ENCODE measurements around the gene KCNH1. TPM values are rescaled to one million over a fixed set of nuclear protein-coding genes. Genes with fewer than 3 reads are reported as not detected.

The KCNH1 gene
- polyA plus RNA-seq (ENCODE audit: insufficient read length in 10 of 10), result under 1 TPM; 0.25 to 0.82 (median 0.37) TPM
- long read RNA-seq, donor 1, result 0 reads
- long read RNA-seq, donor 2, result 0 reads
- long read RNA-seq, donor 3, result 0 reads
- long read RNA-seq, donor 4, result 0 reads
- long read RNA-seq, donor 5, result 0 reads
- long read RNA-seq, donor 6, result 0 reads
- long read RNA-seq, donor 7, result 0 reads
- long read RNA-seq, donor 8, result 0 reads
- long read RNA-seq, donor 9, result 0 reads

GRCh38 chr1:211133836-211134669 is at the start of gene KCNH1:
Gene KCNH1, minus strand, starts transcription at chr1:211134148. Its CDS starts 203 bp downstream, at chr1:211133945.
- peak; percentile 83 to 93 (median 85) for DNase-seq

- DNase-seq, result no peak
Measured at GRCh38 chr1:211182746-211183145, 48.8 kb upstream of the KCNH1 start.

- DNase-seq, result no peak
Measured at GRCh38 chr1:211174375-211174774, 40.4 kb upstream of the KCNH1 start.

- DNase-seq, result no peak
Measured at GRCh38 chr1:211172657-211173056, 38.7 kb upstream of the KCNH1 start.

- DNase-seq, result no peak
Measured at GRCh38 chr1:211169353-211169752, 35.4 kb upstream of the KCNH1 start.

GRCh38 chr1:211158866-211159265 is 24.9 kb upstream of the KCNH1 start:
- DNase-seq, result no peak

GRCh38 chr1:211155040-211155439 is 21.1 kb upstream of the KCNH1 start:
- DNase-seq, result peak; percentile 1 to 34 (median 2)

GRCh38 chr1:211153932-211154331 is 20.0 kb upstream of the KCNH1 start:
- DNase-seq, result peak in 1 of 3 donors; percentile 25

- no peak for DNase-seq
Measured at GRCh38 chr1:211148366-211148765, 14.4 kb upstream of the KCNH1 start.

GRCh38 chr1:211145944-211146343 is 12.0 kb upstream of the KCNH1 start:
- DNase-seq, result no peak

GRCh38 chr1:211135342-211135950 is 1.5 kb upstream of the KCNH1 start:
- peak; percentile 45 to 71 (median 45) for DNase-seq

GRCh38 chr1:211133393-211133835 is 534 bp downstream of the KCNH1 start:
- no peak for DNase-seq

- DNase-seq, result peak in 1 of 3 donors; percentile 5
Measured at GRCh38 chr1:211132721-211133392, 1.1 kb downstream of the KCNH1 start.

GRCh38 chr1:211129776-211130175 is 4.2 kb downstream of the KCNH1 start:
- no peak for DNase-seq

GRCh38 chr1:211127166-211127565 is 6.8 kb downstream of the KCNH1 start:
- peak in 1 of 3 donors; percentile 4 for DNase-seq

GRCh38 chr1:211126622-211127021 is 7.3 kb downstream of the KCNH1 start:
- peak in 1 of 3 donors; percentile 8 for DNase-seq

- no peak for DNase-seq
Measured at GRCh38 chr1:211118407-211119102, 15.4 kb downstream of the KCNH1 start.

- DNase-seq, result peak in 1 of 3 donors; percentile 35
Measured at GRCh38 chr1:211114446-211114845, 19.5 kb downstream of the KCNH1 start.

- no peak for DNase-seq
Measured at GRCh38 chr1:211113566-211113965, 20.4 kb downstream of the KCNH1 start.

GRCh38 chr1:211111351-211111750 is 22.6 kb downstream of the KCNH1 start:
- no peak for DNase-seq

- DNase-seq, result peak in 1 of 3 donors; percentile 14
Measured at GRCh38 chr1:211101481-211101880, 32.5 kb downstream of the KCNH1 start.

Data from muscle of back (tissue), 13 donors.